Fibroblast of the aortic adventitia (primary cell): Measurements from ENCODE around the gene ATG4B. TPM values are rescaled to one million over a fixed set of nuclear protein-coding genes. Genes with fewer than 3 reads are reported as not detected.
"Not testable (repeated sequence)": the region's sequence is repeated elsewhere in the genome, so short reads cannot be mapped to it uniquely, and the experiment has no call there.

ENCODE experiments used
- DNase-seq: peaks from one replicate; pipeline ENCODE4 v3.0.0-alpha.2; 2010; ENCODE audit warnings: low read depth
- H3K4me3 ChIP-seq: 2 replicates; pipeline ENCODE4 v1.5.1; 2011; ENCODE audit warnings: low read depth, mild to moderate bottlenecking, control low read depth, low read length, moderate library complexity
- total RNA-seq: library from RNA; depleted of rRNA; stranded (reverse); fragments of >200 nt; gene quantifications from 2 replicates; pipeline ENCODE4 v1.2.3, GENCODE V29; 2012; ENCODE audit warnings: low replicate concordance
- TF ChIP-seq, protein P1 (sequence below): IDR thresholded peaks from 2 replicates; pipeline ENCODE4 v1.5.1; 2011; ENCODE audit warnings: mild to moderate bottlenecking, low read length, control low read depth, inconsistent platforms; ENCODE audit not compliant: insufficient read depth

ATG4B gene
- total RNA-seq, 1 donor: 52.0 TPM

DNA sequence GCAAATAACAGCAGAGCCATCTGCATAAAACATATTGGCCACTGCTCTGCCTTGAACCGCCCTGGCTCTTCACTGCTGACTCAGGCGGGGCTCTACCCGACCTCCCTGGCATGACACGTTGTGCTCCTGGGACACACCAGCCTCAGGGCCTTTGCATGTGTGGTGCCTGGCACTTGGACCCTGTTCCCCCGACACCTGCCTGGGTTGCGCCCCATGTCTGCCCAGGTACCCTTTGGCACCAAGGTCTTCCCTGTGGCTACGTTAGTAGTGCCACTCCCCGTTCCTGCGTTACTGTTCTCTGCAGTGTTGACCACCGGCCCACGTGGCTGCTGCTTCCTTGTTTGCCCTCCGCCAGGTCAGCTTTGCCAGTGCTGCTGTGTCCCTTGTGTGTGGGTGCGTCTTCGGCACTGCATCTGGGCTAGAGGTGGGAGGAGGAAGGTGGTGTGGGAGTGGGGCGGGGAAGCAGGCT is 20.3 kb downstream of the ATG4B start:
- TF ChIP-seq, protein P1, sequence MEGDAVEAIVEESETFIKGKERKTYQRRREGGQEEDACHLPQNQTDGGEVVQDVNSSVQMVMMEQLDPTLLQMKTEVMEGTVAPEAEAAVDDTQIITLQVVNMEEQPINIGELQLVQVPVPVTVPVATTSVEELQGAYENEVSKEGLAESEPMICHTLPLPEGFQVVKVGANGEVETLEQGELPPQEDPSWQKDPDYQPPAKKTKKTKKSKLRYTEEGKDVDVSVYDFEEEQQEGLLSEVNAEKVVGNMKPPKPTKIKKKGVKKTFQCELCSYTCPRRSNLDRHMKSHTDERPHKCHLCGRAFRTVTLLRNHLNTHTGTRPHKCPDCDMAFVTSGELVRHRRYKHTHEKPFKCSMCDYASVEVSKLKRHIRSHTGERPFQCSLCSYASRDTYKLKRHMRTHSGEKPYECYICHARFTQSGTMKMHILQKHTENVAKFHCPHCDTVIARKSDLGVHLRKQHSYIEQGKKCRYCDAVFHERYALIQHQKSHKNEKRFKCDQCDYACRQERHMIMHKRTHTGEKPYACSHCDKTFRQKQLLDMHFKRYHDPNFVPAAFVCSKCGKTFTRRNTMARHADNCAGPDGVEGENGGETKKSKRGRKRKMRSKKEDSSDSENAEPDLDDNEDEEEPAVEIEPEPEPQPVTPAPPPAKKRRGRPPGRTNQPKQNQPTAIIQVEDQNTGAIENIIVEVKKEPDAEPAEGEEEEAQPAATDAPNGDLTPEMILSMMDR: no peak
- no peak for DNase-seq
- H3K4me3 ChIP-seq: no peak overlapping the region

DNA sequence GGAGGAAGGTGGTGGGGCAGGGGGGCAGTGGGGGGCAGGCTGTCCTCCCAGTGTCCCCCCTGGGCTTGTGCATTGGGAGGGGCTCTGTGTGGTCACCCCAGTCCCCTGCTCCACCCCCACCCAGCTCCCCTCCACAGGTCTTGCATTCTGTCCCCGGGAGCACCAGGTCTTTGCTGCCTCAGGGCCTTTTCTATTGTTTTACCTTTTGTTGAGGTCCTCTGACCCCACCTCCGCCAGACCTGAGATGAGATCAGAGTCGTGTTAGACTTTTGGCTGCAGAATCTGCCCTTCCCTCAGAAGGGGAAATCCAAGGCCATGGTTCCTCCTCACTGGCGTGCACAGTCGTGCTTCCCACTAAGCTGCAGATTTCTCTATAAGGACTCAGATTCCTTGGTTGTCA is 20.8 kb downstream of the ATG4B start:
- TF ChIP-seq, protein P1: no peak
- no peak for DNase-seq
- no peak overlapping the region for H3K4me3 ChIP-seq

DNA sequence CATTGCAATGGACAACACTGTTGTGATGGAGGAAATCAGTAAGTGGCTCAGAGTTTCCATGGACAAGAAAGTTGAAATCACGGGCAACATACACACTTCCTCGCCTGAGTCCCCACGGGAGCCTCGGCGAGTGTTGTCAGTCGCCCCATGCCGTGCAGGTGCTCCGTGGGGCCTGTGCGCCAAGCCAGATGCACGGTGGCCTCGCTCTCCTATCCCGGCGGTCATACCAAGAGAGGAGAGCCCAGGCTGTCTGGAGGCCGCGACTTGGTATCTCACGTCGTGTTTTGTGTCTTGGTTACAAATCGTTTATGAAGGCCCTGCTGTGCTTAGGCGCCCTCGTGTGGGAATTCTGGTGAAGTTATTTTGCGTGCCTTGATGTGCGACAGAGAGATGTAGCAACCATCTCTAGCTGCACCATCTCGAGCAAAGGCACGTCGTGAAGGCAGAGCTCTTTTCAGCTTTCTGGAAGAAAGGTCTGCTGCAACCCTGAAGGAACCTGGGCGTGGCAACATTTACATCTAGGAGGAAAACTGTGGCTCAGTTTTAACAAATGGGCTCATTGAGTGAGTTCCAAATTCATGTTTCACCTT is 21.8 kb downstream of the ATG4B start:
- TF ChIP-seq, protein P1: peak; percentile 76
- H3K4me3 ChIP-seq: no peak overlapping the region
- DNase-seq: peak; percentile 77

DNA sequence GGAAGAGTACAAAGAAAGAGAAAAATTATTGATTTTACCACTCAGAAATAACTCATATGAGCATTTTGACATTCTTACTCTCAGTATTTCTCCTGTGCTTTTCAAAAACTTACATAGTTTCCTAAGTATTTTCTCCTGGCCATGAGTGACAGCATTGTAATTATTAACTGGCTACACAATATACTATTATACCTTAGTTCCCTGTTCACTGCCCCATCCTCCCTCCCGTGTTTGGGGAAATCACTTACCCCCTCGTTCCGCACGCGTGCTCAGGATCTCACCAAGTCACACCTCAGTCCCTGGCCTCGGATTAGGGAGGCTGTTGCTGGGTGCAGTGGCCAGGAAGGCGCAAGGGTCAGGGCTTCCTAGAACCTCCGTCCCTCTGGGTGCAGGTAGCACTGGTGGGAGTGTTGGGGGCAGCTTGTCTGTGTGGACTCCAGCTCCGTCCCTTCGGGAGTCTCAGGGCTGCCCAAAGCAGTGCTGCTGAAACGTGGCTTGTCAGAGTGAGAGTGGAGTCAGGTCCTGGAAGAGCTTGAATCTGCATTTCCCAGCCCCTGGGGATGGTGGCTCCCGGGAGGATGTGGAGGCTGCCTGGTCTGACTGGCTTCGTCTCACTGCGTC is 23.2 kb downstream of the ATG4B start:
- no peak for DNase-seq
- TF ChIP-seq, protein P1: no peak
- no peak overlapping the region for H3K4me3 ChIP-seq

DNA sequence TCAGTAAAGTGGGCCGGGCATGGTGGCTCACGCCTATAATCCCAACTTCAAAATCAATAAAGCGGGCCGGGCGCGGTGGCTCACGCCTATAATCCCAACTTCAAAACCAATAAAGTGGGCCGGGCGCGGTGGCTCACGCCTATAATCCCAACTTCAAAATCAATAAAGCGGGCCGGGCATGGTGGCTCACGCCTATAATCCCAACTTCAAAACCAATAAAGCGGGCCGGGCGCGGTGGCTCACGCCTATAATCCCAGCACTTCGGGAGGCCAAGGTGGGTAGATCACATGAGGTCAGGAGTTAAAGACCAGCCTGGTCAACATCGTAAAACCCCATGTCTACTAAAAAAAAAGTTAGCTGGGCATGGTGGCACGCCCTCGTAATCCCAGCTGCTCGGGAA is 25.2 kb downstream of the ATG4B start:
- not testable (repeated sequence) for H3K4me3 ChIP-seq, DNase-seq

DNA sequence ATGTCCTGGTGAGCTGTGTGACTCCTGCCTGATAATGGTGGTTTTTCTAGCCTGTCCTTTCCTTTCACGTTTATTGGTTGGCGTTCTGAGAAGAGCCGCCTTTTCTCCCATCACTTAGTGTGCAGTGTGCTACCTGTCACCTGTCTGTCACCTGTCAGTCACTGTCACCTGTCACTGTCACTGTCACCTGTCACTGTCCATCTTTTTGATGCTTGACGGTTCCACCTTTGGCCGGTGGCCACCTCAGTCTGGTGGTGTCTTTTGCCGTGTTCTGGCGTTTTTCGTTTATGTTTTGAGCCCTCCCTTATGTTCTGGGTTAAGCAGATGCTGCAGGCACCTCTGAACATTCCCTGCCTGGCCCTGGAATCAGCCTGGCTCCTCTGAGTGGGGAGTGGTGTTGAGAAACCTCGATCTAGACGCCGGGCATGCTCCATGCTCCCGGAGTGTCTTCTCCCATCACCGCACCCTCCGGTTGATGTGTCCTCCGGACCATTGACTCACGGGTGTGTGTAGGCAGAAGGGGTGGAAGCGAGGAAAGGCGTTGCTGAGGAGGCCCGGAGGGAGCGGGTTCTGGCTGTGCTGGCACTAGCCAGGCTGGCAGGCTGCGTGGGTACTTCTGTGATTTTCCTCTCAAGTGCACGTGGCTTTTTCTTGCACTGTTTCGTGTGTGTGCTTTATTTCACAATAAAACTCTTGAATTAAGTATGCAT is 28.4 kb downstream of the ATG4B start:
- H3K4me3 ChIP-seq: no peak overlapping the region
- DNase-seq: no peak

More for the DNA sequence above, 28.4 kb downstream of the ATG4B start:
- TF ChIP-seq, protein P1: no peak
